HG03064 (cell line): Measurements from ENCODE around the gene NCOA5.

Experiments
- ATAC-seq: cut with Tn5 transposase; IDR thresholded peaks from one replicate; pipeline ENCODE4 v1.9.1; 2021; ENCODE audit warnings: low read depth; ENCODE audit not compliant: unreplicated experiment

Gene NCOA5

DNA sequence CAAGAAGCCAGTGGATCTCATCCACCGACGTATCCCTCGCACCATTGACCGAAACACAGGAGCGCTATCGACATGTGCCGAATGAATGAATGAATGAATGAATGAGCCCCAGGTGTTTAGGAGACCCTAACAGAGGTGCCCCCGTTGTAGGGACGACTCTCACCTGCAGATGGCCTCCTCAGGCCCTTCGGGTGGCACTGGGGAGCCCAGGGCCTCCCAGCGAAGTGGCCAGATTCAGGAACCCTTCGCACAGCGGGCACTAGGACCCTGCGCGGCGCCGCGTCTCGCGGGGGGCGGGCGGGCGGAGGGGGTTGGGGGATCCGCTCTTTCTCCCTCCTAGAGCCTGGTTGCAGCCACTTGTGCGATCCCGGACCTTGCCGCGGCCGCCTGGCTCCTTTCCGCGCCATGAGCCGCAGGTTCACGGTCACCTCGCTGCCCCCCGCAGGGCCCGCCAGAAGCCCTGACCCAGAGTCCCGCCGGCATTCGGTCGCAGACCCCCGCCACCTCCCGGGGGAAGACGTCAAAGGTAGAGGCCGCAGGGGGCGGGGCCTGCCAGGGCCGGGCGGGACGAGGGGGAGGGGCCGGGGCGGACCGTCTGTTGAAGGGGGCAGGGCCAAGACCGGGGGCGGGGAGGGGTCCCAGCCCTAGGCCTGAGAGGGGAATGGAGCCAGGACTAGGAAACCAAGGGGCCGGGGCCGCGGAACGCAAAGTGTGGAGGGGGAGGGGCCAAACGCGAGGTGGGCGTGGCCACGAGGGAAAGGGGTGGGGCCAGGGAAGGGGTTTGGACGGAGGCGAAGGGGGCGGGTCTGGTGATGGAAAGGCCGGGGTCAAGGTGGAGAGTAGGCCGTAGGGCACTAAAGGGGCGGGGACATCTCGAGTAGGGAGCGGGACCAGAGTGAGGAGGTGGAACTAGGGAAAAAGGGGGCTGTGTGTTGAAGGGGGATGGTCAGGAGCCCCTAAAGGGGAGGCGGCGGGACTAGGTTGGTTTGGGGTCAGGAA is 68.1 kb downstream of the NCOA5 start:
- ATAC-seq: no peak

DNA sequence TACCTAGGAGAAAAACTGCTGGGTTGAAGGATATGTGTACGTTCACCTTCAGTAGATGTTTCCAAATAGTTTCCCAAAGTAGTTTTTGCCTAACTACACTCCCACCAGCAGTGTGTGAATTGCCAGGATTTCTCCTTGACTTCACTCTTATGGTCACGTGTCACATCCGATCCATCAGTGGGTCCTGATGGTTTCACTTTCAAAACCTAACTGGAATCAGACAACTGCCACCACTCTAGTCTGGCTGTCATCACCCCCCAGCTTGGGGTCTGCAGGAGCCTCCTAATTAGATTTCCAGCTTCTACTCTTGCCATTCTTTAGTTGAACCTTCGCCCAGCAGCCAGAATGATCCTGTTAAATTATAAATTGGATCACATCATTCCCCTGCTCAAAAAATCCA is 69.2 kb downstream of the NCOA5 start:
- ATAC-seq: no peak

DNA sequence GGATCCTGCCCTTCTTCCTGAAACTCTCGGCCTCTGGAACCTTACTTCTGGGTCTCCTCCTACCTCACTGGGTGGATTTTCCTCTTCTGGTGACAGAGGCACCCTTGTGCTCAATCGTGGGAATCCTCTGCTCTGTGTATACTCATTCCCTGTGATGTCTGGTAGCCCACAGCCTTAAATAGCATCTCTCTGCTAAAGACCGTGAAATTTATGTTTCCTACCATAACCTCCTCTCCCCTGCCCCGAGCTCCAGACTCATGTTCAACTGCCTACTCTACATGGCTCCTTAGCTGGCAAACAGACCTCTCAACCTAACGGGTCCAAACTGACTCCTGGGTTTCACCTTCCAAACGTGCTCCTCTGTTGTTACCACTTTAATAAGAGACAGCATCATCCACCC is 71.2 kb downstream of the NCOA5 start:
- no peak for ATAC-seq

DNA sequence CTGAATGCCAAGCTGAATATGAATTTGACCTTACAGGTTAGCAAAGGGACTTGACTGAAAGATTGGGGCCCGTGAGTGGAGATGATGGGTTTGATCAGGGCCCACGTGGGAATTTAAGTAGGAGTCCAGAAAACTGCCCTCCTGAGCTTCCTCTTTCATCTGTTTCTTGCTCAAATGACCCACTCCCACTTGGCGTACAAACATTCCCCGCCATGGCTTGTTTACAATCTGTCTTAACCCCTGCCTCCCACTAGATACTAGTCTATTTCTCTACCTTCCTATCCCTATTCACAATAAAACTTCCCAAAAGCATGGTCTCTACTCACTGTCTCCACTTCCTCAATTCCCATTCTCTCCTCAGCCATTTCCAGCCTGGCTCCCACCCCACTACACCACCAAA is 71.7 kb downstream of the NCOA5 start:
- ATAC-seq: no peak

DNA sequence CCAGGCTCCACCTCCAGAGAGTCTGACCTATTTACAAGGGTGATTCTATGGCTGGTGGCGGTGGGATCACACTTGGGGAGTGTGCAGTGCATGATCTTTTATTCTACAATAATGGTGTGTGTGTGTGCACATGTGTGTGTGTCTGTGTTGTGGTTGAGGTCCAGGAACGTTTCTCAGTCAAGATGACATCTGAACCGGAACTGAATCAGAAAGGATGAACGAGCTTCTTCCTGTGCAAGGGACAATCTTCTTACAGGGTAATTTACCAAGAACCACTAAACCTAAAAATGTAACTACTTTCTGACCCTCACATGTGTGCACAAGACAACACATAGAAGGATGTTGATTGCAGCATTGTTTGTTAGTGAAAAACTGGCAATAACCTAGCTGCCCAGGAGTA is 72.5 kb downstream of the NCOA5 start:
- no peak for ATAC-seq

DNA sequence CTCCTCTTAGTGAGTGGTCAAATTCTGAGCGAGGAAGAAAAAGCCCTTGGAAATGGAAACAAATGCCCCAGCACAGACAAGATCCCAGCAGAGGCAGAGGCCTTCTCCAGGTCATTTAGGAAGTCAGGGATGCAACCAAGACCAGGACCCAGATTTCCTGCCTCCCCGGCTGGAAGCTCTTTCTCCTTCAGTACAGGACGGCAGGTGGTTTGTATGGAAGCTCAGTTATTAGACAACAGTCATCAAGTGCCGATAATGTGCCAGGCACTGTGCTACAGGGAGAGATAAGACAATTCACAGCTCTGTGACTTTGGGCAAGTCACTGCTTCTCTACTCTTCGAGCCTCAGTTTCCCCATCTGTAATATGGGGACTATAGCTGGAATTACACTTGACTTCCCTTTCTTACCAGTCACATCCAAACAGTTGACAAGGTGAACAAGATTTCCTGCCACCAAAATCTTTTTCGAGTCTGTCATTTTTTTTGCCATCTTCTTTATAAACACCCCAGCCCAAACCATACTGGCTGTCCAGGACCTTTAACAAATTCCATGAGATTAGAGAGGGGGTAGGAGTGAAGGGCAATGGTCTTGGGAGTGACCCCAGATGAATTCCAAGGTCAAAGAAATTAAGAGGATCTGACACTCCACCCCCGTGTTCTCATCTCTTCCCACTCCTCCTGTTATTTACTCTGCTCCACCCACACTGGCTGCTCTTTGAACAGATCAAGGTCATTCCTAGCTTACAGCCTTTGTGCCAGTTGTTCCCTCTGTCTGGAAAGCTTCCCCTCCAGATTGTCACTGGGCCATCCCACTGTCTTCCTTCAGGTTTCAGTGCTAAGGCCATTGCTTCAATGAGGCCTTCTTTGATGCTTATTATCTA is 75.0 kb downstream of the NCOA5 start:
- no peak for ATAC-seq

DNA sequence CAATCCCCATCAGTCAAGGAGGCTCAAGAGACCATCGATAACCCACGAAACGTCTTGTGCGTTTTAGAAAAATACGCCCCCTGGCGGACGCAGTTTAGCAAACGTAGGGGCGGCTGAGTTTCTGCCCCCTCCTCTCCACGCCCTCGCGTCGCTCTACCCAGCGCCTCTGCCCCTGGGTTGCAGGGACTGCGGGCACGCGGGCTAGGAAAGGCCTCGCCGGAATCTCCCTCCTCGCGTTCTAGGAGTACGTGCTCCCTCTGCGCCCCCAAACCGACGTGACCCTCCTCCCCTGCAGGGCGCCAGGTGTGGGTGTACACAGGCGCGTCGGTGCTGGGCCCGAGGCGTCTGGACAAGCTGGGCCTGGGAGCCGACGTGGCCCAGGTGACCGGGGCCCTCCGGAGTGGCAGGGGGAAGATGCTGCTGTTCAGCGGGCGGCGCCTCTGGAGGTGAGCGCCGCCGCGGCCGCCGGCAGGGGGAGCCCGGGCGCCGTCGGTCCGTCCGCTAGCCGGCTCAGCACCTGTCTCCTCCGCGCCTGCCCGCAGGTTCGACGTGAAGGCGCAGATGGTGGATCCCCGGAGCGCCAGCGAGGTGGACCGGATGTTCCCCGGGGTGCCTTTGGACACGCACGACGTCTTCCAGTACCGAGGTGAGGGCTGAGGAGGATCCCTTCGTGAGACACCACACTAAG is 75.8 kb downstream of the NCOA5 start:
- no peak for ATAC-seq

DNA sequence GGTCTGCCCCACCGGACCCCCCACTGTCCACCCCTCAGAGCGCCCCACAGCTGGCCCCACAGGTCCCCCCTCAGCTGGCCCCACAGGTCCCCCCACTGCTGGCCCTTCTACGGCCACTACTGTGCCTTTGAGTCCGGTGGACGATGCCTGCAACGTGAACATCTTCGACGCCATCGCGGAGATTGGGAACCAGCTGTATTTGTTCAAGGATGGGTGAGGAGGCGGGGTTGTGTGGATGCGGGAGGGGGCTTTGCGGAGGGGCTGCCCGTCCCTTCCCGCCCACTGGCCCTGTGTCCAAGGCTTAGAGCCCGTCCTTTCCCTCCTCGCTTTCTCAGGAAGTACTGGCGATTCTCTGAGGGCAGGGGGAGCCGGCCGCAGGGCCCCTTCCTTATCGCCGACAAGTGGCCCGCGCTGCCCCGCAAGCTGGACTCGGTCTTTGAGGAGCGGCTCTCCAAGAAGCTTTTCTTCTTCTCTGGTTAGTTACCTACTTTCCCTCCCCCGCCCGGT is 76.4 kb downstream of the NCOA5 start:
- no peak for ATAC-seq

DNA sequence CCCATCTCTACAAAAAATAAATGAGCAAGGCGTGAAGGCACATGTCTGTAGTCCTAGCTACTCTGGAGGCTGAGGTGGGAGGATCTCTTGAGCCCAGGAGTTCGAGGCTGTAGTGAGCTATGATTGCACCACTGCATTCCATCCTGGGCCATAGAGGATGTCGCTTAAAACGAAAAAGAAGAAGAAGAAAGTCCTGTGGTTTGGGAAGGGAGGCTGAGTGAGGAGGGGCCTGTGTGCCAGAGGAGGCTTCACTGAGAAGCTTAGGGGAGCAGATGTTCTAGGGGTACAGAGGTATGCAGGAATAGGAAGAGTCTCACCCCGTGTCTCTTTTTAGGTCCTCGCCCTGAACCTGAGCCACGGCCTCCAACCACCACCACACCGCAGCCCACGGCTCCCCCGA is 76.8 kb downstream of the NCOA5 start:
- ATAC-seq: no peak

DNA sequence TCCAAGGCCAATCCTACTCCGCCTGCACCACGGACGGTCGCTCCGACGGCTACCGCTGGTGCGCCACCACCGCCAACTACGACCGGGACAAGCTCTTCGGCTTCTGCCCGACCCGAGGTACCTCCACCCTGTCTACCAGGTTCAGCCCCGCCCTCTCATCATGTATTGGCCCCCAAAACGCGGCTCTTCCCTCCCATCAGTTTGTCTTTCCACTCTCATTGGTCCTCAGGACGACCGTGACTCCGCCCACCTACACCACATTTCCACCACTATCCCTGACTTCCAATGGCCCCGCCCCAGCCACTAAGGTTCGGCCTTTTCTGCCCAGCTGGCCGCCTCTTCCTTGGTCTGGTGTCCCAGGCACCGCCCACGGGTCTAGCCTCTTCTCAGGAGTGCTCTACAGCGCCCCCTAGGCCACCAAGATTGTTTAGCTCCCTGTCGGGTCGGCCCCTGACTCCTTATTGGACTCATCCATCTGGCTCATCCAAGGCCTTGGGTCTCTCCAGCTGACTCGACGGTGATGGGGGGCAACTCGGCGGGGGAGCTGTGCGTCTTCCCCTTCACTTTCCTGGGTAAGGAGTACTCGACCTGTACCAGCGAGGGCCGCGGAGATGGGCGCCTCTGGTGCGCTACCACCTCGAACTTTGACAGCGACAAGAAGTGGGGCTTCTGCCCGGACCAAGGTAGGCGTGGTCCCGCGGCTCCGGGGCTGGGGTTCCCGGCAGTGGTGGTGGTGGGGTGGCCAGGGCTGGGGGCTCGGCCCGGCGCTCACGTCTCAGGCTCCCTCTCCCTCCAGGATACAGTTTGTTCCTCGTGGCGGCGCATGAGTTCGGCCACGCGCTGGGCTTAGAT is 77.9 kb downstream of the NCOA5 start:
- ATAC-seq: no peak
